ENCODE data around the gene BICC1.

The BICC1 gene

DNA sequence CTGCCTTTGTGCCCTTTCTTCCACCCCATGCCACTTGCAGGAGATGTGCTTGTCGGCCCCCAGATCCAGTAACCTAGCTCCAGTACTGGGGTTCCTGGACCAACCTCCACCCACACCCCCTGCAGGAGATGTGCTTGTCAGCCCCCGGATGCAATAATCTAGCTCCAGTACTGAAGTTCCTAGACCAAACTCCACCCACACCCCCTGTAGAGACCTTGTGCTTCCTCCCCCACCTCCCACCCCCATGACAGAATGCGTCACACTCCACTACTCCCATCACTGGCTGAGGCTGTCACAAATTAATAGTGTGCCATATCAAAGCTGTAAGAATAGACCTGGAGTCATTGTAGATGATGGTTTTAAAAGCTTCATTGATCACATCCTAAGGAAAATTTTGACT, 185.0 kb downstream of the BICC1 start:
- no peak for DNase-seq (ENCODE audit: low read depth in 4 of 4, low spot score in 1 of 4)

DNA sequence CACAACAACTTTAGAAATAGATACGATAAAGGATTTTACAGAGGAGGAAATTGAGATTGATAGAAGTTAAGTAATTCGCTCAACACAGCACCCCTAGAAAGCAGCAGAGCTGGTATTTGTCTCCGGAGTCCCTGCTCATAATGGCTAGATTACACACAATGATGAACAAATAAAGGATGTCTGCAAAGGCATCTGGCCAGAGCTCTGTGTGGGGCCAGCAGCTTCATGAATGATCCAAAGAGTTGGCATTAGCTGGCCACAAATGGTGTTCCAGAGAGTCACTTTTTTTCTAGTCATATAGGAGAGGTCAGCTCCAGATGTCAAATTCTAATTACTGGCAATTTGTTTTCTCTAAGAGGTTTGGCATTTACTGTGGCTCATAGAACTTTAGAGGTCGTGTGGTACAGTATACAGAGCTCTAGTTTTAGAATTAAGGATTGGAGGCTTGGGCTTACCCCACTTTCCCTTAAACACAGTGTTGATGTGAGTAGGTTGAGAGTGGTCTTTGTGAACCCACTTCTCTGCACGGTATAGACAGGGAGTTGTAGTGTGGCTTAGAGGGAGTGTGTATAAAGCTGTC, 186.2 kb downstream of the BICC1 start:
- DNase-seq (ENCODE audit: low read depth in 4 of 4, low spot score in 1 of 4), result no peak

DNA sequence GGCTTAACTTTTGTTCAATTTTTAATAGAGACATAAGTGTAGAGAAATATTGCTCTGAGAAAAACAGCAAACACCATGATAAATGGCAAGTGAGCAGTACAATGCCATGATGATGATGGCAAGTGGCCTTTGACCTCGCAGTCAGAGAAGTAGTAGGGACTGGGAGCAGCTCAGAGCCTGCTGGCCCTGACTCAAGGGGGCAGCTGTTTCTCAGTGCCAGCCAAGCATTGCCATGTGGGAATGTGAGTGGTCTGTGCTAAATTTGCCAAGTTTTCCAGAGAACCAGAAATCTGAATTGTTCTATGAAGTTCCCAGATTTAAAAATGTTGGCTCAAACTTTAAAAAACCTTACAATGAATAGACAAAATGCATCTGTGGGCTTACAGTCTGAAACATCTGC, 187.9 kb downstream of the BICC1 start:
- no peak for DNase-seq (ENCODE audit: low read depth in 4 of 4, low spot score in 1 of 4)

DNA sequence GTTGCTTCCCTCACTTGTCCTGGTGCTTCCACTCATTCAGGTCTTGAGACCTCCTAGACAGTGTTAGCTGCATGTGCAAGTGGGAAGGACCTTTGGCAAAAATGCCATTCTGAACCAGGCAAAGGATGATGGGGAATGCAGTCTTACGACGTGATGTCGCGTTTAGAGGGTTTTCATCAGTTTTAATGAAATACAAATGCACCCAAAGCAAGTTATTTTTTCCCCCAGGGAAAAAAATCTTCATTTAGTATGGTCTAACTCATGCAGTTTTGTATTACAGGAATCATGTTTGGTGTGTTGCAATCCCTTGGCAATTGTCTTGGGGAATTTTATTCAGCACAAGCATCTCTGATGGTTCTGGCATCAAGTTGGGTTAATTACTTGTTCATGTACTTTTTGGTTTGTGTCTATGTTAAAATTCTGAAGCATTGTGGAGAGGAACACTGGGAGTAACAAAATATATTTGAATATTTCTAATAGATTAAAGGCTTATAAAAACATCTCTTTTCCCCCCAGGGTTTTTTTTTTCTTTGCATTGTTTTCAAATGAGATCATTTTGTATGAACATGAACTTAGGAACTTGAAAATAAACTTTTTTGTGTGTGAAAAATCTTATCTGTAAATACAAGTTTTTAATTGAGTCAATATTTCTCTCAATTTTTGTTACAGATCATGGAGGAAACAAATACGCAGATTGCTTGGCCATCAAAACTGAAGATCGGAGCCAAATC, 188.9 kb downstream of the BICC1 start:
- no peak for DNase-seq (ENCODE audit: low read depth in 4 of 4, low spot score in 1 of 4)

DNA sequence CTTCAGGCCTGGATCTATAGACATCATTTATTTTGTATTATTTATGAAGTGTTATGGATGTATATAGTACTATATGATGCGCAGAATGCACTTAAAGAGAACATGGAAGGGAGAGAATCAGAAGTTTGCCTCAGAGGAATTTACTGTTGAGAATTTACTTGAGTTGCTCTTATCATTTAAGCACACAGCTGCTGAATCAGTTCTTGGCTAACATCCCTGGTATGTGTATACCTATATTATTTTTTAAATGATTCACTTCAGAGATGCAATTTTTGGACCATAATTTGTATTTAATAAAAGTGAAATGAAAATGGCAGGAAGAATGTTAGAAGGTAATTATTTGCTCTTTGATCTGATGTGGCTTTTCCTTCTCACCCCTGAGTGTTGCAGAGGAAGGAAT, 191.6 kb downstream of the BICC1 start:
- DNase-seq (ENCODE audit: low read depth in 4 of 4, low spot score in 1 of 4), result no peak

DNA sequence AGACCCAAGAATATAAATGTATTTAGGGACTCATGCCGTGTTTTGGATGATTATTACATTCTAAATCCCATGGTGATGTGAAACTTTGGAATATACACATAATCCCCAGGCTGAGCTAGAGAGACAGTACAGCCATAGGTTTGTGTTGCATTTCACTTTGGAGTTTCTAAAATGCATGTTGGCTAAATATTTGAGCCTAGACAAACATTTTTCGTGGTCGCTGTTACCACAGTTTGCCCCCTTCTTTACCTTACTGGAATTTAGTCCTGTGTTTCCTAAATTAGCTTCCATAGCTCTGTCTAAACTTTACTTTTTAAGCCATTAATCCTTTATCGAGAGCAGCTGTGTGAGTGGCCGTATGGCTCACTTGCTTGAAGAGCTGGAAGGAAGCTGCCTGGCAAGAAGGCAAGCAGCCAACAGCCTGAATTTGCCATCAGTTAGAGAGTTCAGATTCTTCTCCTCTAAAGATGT, 192.0 kb downstream of the BICC1 start:
- no peak for DNase-seq (ENCODE audit: low read depth in 4 of 4, low spot score in 1 of 4)

DNA sequence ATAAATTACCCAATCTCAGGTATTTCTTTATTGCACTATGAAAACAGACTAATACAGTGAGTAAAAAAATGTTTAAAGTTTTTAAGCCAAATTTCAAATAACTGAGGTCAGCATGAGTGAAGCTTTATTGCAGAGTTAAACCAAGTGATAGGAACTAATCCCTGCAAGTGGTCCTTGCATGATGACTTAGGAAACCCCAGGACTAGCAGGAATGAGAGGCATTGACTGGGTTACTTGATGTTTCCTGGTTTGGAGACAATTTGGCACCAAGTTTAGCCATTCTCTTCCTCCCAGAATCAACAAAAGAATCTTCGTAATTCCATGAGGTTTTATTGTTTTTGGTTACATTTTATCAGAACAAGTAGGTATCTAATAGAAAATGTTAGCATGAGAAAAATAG, 194.2 kb downstream of the BICC1 start:
- no peak for DNase-seq (ENCODE audit: low read depth in 4 of 4, low spot score in 1 of 4)

DNA sequence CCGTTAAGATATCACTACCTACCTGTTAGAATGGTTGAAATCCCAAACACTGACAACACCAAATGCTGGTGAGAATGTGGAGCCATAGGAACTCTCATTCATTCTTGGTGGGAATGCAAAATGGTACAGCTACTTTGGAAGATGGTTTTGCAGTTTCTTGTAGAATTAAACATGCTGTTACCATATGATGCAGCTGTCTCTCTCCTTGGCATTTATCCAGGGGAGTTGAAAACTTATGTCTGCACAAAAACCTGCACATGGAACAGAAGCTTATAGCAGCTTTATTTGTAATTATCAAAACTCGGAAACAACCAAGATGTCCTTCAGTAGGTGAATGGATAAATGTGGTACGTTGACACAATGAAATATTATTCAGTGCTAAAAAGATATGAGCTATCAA, 199.5 kb downstream of the BICC1 start:
- no peak for DNase-seq (ENCODE audit: low read depth in 4 of 4, low spot score in 1 of 4)

DNA sequence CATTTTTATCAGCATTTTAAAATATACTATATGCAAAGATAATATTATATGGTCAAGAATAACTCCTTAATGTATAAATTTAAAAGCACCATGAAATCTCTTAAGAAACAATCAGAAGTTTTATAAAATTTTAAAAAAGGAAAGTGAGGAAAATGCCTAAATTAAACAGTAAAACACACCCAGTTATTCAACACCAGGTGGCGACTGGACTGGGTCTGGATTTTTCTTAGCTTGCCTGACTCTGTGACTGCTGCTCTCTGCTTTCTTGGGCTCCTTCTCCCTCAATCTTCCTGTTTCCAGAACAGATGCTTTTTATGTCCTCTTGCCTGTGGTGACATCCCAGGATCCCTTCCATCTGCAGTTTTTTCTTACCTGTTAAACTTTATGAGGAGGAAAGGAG, 200.3 kb downstream of the BICC1 start:
- no peak for DNase-seq (ENCODE audit: low read depth in 4 of 4, low spot score in 1 of 4)

DNA sequence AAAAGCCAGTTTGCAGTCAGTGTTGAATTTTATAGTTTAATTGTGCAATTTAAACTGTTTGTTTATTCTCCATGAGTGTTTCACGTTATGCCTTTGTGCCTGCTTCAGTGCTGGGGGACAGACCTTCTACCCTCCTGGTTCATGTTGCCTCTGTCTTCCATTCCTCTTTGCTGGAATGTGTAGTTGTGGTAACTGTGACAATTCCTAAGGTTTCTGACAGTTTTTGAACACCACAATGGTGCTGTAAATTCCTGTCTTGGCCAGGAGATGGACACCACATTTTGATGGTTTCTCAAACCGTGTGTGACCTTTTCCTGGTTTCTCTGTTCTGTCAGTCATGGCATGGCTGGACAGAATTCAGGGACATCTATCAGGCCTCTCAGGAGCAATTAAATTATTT, 201.7 kb downstream of the BICC1 start:
- no peak for DNase-seq (ENCODE audit: low read depth in 4 of 4, low spot score in 1 of 4)

DNA sequence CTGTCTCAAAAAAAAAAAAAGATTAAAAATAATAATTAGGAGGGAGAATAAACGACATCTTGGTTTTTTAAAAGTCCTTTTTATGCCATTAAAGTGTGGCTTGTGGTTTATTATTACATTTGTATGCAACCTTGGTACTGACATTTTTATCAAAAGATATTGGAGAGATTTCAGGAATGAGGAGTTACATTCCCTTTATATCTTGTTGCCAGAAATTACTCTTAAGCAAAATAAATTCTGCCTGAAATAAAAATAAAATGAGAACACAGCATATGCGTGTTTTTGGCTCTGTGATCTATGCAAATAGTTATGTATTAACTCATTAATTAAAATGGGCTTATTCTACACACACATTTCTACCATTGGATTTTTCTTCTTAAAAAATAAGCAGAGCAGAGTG, 202.4 kb downstream of the BICC1 start:
- DNase-seq (ENCODE audit: low read depth in 4 of 4, low spot score in 1 of 4), result no peak

DNA sequence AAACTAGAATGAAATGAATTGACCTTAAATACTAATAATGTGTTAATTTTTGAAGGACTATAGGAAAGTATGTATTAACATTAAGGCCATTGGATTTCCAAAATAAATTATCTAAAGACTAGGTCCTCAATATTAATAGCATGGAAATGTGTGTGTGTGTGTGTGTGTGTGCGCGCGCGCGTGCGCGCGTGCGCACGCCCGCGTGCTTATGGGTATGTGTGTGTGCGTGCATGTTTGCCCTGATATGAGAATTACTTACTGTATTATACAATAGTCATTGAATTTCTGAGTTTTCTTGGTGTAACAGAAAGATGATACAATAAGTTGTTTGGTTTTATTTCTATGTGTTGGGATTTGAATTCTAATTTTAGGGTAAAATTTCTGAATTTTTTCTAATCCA, 205.9 kb downstream of the BICC1 start:
- DNase-seq (ENCODE audit: low read depth in 4 of 4, low spot score in 1 of 4), result no peak

DNA sequence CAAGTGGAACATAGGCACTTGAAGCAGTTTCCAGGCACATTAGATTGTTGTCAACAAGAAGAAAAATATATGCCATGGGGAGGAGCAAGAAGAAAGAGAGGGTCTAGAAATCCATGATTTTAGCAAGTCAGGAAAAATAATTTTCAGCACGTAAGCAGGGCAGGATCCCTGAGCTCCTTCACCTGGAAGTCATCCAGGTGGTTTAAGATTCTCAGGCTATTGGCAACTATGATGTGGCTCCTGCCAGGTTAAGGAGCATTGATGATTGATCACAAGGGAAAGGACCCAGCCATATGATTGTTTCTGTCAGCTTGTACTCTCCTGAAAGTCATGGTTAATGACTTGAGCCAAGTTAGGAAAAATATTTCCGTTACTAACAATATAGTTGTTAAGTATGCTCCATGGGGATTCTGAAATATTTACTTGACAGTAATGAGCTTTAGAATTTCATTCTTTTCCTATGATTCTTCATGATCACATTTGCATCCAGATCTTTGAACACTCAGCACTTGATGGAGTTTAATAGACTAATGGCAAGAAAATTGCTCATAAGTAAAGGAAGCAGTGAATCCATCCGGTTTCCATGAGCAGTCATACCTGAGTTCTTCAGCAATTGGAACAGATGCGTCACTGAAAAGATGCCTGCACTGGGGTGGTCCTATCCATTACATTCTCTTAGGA, 209.1 kb downstream of the BICC1 start:
- DNase-seq (ENCODE audit: low read depth in 4 of 4, low spot score in 1 of 4), result no peak

DNA sequence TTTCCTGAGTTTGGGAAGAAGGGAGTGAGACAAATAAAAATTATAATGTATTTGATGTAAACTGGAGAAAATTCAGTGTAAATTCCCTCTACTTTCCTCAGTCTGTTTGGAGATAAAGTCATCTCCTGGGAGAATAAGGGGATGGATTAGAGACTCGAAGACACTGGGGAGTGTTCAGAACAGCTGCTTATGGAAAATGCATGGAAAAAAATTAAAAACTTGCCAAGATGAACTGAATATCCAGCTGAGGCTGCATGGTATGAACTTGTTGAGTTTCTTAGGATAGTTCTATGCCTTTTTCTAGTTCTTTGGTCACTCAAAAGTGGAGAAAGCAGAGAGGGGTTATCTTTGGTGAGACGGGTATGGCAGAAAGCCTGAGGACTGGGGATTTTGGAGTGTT, 210.5 kb downstream of the BICC1 start:
- no peak for DNase-seq (ENCODE audit: low read depth in 4 of 4, low spot score in 1 of 4)

DNA sequence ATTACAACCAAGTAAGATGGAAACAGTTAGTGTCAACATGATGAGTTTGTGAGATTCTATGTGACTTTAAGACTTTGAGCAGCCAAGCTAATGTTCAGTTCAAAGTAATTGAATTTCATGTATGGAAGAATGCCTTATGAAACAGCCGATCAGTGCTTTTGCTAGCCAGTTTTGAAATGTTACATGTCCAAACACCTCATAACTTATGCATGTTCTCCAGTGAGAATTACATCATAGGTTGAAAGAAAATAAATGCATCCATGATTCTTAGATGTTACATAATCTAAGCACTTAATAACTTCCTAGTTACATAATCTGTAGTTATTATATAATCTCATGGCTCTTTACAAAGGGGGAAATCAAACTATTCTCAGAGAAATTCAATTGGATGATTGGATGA, 211.3 kb downstream of the BICC1 start:
- no peak for DNase-seq (ENCODE audit: low read depth in 4 of 4, low spot score in 1 of 4)

DNA sequence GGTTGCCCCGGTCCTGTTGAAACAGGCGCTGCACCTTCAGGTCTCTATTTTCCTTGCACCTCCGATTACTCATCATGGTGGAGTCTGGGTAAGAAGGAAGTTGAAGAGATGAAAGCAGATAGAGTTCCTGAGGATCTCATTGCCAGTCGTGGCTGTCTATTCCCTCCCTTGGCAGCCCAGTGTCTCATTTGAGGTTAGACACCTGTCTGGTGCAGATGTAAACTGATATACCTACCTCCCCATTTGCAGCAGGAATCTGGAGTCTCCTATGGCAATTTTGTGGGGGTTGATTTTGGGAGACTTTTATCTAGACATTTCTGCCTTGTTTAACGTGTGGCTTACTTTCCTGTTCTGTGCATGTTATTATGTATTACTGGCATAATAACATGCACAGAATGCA, 212.1 kb downstream of the BICC1 start:
- DNase-seq (ENCODE audit: low read depth in 4 of 4, low spot score in 1 of 4), result no peak

DNA sequence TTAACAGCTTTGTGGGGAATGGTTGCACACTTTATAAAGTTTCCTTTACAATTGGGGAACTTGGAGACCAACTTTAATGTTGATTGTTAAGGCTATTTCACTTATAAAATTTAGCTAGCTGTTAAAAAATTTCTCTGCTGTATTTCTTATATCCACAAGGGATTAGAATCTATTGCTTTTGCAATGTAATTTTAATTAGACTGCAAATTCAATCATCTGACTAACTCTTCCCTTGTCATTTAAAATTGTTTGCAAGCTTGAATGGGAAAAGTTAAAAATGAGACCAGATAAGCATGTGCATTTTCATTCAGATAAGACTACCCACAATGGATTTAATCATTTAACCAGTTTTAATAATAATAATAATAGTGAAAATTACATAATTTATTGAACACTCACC, 213.2 kb downstream of the BICC1 start:
- DNase-seq (ENCODE audit: low read depth in 4 of 4, low spot score in 1 of 4), result no peak

DNA sequence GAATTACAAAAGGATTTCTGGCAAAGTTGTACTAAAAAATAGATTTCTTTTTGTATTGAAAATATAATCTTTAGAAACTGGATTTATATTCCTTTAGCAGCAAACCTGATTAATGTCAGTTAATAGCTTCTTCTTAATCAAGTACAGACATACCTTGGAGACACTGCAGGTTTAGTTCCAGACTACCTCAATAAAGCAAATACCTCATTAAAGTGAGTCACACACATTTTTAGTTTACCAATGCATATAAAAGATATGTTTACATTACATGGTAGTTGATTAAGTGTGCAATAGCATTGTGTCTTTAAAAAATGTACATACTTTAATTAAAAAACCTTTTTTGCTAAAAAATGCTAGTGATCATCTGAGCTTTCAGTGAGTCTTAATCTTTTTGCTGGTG, 215.0 kb downstream of the BICC1 start:
- DNase-seq (ENCODE audit: low read depth in 4 of 4, low spot score in 1 of 4), result no peak

DNA sequence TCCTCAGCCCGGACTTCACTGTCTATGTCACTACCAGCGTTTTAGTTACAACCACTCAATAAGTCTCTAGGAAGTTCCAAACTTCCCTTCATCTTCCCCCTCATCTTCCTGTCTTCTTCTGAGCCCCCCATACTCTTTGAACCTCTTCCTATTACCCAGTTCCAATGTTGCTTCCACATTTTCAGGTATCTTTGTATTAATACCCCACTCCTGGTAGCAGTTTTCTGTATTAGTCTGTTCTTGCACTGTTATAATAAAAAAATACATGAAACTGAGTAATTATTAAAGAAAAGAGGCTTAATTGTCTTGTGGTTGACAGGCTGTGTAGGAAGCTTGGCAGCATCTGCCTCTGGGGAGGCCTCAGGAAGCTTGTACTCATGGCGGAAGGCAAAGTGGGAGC, 218.6 kb downstream of the BICC1 start:
- no peak for DNase-seq (ENCODE audit: low read depth in 4 of 4, low spot score in 1 of 4)

DNA sequence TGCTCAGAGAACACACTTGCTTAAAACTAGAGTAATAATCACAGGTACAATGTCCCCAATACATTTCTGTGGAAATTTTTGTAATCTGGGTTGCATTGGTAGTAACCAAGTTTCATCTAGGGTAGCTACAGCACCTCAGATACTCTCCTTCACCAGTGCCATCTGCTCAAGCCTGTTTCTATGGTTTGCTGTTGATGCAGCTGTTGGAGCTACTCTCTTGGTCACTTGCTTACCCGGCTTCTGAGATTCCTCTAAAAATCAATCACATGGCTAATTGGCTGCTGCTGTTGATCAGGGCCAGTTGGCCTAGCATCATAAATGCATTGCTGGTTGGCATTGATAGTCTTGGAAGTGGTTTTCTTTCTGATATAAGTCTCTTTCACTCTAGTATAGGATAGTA, 220.8 kb downstream of the BICC1 start:
- no peak for DNase-seq (ENCODE audit: low read depth in 4 of 4, low spot score in 1 of 4)

DNA sequence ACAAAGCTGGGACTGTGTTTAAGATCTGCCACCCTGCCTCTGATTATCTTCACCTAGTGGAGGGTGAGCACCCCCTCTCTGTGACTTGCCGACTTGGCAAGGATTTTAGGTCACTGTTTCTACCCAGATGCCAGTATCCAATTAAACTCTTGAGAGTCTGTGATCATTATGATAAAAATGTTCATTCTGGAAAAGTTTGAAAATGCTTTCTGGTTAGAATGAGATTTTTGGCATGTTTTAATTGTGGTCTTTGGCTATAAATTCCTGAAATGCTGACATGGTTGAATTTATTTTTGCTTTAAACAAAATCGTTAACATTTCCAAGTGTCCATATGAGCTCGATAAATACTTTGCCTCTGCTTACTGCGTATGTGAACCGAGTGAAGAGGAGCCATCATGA, 221.4 kb downstream of the BICC1 start:
- DNase-seq (ENCODE audit: low read depth in 4 of 4, low spot score in 1 of 4), result no peak

DNA sequence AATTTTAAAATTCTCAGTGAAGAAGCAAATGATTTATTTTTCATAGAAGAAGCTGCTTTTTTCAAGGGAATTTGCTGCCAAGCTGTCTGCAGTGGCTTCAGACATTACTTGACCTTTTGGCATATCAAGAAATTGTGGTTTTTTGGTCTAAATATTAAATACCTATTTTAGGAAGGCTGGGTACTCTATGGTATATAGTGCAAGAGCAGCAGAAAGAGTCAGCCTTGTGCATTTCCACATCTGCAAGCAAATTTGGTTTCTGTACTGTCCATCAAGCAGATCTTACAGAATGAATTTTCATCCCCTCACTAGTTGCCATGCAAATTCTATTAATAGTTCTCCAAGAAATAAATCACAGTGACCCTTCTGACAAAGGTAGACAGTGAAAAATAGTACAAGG, 222.0 kb downstream of the BICC1 start:
- DNase-seq (ENCODE audit: low read depth in 4 of 4, low spot score in 1 of 4), result no peak

DNA sequence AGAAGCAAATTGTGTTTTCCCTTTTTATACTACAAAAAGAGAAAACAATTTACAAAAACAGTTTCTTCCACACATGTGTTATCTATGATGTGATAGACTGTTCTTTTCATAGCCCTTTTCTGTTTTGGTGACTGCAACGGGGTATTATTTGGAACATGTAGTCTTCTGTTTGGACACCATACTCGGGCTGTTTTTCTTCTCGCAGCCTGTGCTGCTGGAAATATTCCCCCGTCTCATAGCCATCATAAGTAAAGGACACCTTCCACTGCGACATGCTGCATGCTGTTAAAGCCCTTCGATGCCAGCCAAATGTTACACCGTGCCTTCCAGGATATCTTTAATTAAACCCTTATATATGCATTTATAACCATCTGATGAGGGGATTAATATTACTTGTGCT, 222.4 kb downstream of the BICC1 start:
- DNase-seq (ENCODE audit: low read depth in 4 of 4, low spot score in 1 of 4), result no peak

Data from stimulated activated CD4-positive, alpha-beta T cell treated with anti-CD3 and anti-CD28 coated beads, Interleukin-1b, Interleukin-23, amount 100 ng/mL, for 24 hours (primary cell).